K562 (cell line): ENCODE data around the gene CAPN3. TPM values are rescaled to one million over a fixed set of nuclear protein-coding genes. Genes with fewer than 3 reads are reported as not detected.

Source experiments
- ATAC-seq: fragments of 200-7000 bp; cut with Tn5 transposase; 3 replicates; pipeline ENCODE4 v1.9.1; 2020; ENCODE audit warnings: moderate library complexity
- BruUV-seq: library from RNA; stranded (reverse); fragments of 400-500 nt; replicated peaks from 2 replicates; lab custom pipeline; 2021; lab: Mats Ljungman, UMichigan
- CTCF ChIA-PET: fragments of 300-600 bp; formaldehyde crosslinking; extraction: SDS; loops from one replicate; lab custom pipeline; 2021; ENCODE audit warnings: low intra/inter-chr PET ratio; lab: Yijun Ruan, JAX
- POLR2A ChIA-PET: fragments of 300-600, 350-650 bp; sonication (Branson Sonifier 250); formaldehyde crosslinking; extraction: SDS; loops from one replicate; lab custom pipeline; 2021; ENCODE audit warnings: antibody characterized with exemption, inconsistent platforms; lab: Yijun Ruan, JAX
- DNase-seq, 4 experiments: peaks; one replicate each; pipeline versions ENCODE4 v3.0.0 to v3.0.0-alpha.2; 2011 to 2018; ENCODE audit warnings: low spot score in 3 of 4, mixed read lengths in 3 of 4; ENCODE audit errors: extremely low read depth in 1 of 4
- FAIRE-seq: peaks from 2 replicates; lab custom pipeline; 2011; peaks lifted over from hg19 to GRCh38; lab: Jason Lieb, UNC
- H2AFZ ChIP-seq: 2 replicates; pipeline ENCODE4 v1.6.0; 2011; ENCODE audit warnings: low read depth, low read length, control low read depth, inconsistent platforms
- H3K27ac ChIP-seq: fragments of 200-600 bp; 3 replicates; pipeline ENCODE4 v1.8.0; 2011; ENCODE audit warnings: low read depth, mild to moderate bottlenecking, control low read depth, inconsistent platforms, low read length, moderate library complexity, mixed read lengths; ENCODE audit errors: extremely low read depth
- H3K27me3 ChIP-seq, 2 experiments: fragments of 300-600 bp in 1 of 2; 2 replicates in 1 of 2; 3 replicates in 1 of 2; pipeline versions ENCODE4 v1.6.0 to v1.8.0; 2011; ENCODE audit warnings: inconsistent platforms in 2 of 2, low read length in 2 of 2, mild to moderate bottlenecking in 1 of 2, mixed read lengths in 1 of 2, moderate library complexity in 1 of 2; ENCODE audit not compliant: control insufficient read depth in 2 of 2, insufficient read depth in 2 of 2
- H3K36me3 ChIP-seq: fragments of 300-600 bp; 3 replicates; pipeline ENCODE4 v1.8.0; 2011; ENCODE audit warnings: mild to moderate bottlenecking, low read length, inconsistent platforms; ENCODE audit not compliant: control insufficient read depth, insufficient read depth
- H3K4me1 ChIP-seq, 2 experiments: fragments of 200-600 bp in 1 of 2; replicated peaks in 1 of 2; 2 replicates in 1 of 2; 3 replicates in 1 of 2; pipeline versions ENCODE4 v1.5.1 to v1.8.0; 2011; ENCODE audit warnings: inconsistent platforms in 2 of 2, low read length in 2 of 2, mild to moderate bottlenecking in 1 of 2, mixed read lengths in 1 of 2, moderate library complexity in 1 of 2; ENCODE audit not compliant: control insufficient read depth in 2 of 2, insufficient read depth in 2 of 2
- H3K4me2 ChIP-seq: 2 replicates; pipeline ENCODE4 v1.6.1; 2011; ENCODE audit warnings: low read length, control low read depth, inconsistent platforms, mixed read lengths; ENCODE audit not compliant: insufficient read depth
- H3K4me3 ChIP-seq: fragments of 200-600 bp; sonication (generic), shearing (Covaris generic); 2 replicates; pipeline ENCODE4 v1.5.1; 2016; ENCODE audit warnings: control low read depth, inconsistent platforms
- H3K79me2 ChIP-seq: fragments of 200-600 bp; 3 replicates; pipeline ENCODE4 v1.8.0; 2011; ENCODE audit warnings: low read length, inconsistent platforms; ENCODE audit not compliant: control insufficient read depth, insufficient read depth
- H3K9ac ChIP-seq, 2 experiments: 2 replicates each; pipeline versions ENCODE4 v1.6.0 to v1.6.1; 2011; ENCODE audit warnings: low read depth in 2 of 2, low read length in 2 of 2, control low read depth in 1 of 2, inconsistent platforms in 1 of 2, mild to moderate bottlenecking in 1 of 2, mixed read lengths in 1 of 2; ENCODE audit not compliant: insufficient read depth in 1 of 2
- H3K9me1 ChIP-seq: one replicate; pipeline ENCODE4 v1.6.0; 2011; ENCODE audit warnings: inconsistent platforms, mild to moderate bottlenecking, low read length, moderate library complexity; ENCODE audit not compliant: control insufficient read depth, insufficient read depth
- H3K9me3 ChIP-seq: replicated peaks from 2 replicates; pipeline ENCODE4 v1.5.1; 2011; ENCODE audit warnings: low read depth, low read length, inconsistent platforms; ENCODE audit not compliant: control insufficient read depth, insufficient read depth
- H4K20me1 ChIP-seq: replicated peaks from 2 replicates; pipeline ENCODE4 v1.6.1; 2011; ENCODE audit warnings: low read length, inconsistent platforms, mixed read lengths; ENCODE audit not compliant: control insufficient read depth, insufficient read depth
- CBX5 ChIP-seq: IDR thresholded peaks from 2 replicates; pipeline ENCODE4 v1.6.1; 2014; ENCODE audit warnings: low read depth, borderline replicate concordance
- CCAR2 ChIP-seq: fragments of 200-400 bp; formaldehyde crosslinking; IDR thresholded peaks from 2 replicates; pipeline ENCODE4 v1.6.1; 2017; ENCODE audit warnings: mild to moderate bottlenecking, low read depth, low read length
- CHCHD3 ChIP-seq: fragments of 250-450 bp; sonication (Bioruptor Pico); IDR thresholded peaks from 2 replicates; pipeline ENCODE4 v2.1.2; 2022; ENCODE audit warnings: mild to moderate bottlenecking
- DMBX1 ChIP-seq: fragments of 250-450 bp; sonication (Bioruptor Pico); IDR thresholded peaks from 2 replicates; pipeline ENCODE4 v1.8.0; 2022; ENCODE audit warnings: inconsistent platforms, mild to moderate bottlenecking, moderate library complexity, borderline replicate concordance
- ELF4 ChIP-seq: fragments of 450-650 bp; formaldehyde crosslinking; IDR thresholded peaks from 2 replicates; pipeline ENCODE4 v1.4.0; 2022; ENCODE audit warnings: missing genetic modification characterization
- ETV1 ChIP-seq: fragments of 450-650 bp; conservative IDR thresholded peaks from 2 replicates; pipeline ENCODE4 v1.6.1; 2016; ENCODE audit warnings: missing genetic modification characterization, control low read depth, low read depth, missing compliant biosample characterization
- FIP1L1 ChIP-seq: fragments of 200-400 bp; formaldehyde crosslinking; IDR thresholded peaks from 2 replicates; pipeline ENCODE4 v1.6.1; 2018; ENCODE audit warnings: mild to moderate bottlenecking, low read depth, low read length; ENCODE audit not compliant: poor library complexity, severe bottlenecking
- FOXA3 ChIP-seq, 2 experiments: fragments of 450-650 bp in 1 of 2; sonication (generic) in 1 of 2; formaldehyde crosslinking; IDR thresholded peaks in 1 of 2; conservative IDR thresholded peaks in 1 of 2; 2 replicates each; pipeline versions ENCODE4 v1.4.0 to v1.8.0; 2020 to 2022; ENCODE audit warnings: mild to moderate bottlenecking in 2 of 2, missing genetic modification reagents in 1 of 2
- GTF2B ChIP-seq: IDR thresholded peaks from 2 replicates; pipeline ENCODE4 v1.6.1; 2011; ENCODE audit not compliant: insufficient read length; ENCODE audit errors: extremely low read depth
- HMGN3 ChIP-seq: IDR thresholded peaks from 2 replicates; pipeline ENCODE4 v1.6.1; 2011; ENCODE audit warnings: borderline replicate concordance, low read depth, mild to moderate bottlenecking, mixed read lengths, low read length; ENCODE audit not compliant: insufficient read length; ENCODE audit errors: extremely low read depth
- PHTF2 ChIP-seq: fragments of 250-450 bp; sonication (Bioruptor Pico); IDR thresholded peaks from 2 replicates; pipeline ENCODE4 v1.5.0; 2021; ENCODE audit warnings: mild to moderate bottlenecking
- PKNOX1 ChIP-seq: fragments of 450-650 bp; IDR thresholded peaks from 2 replicates; pipeline ENCODE4 v1.6.1; 2016
- SMARCA4 ChIP-seq: fragments of 450-650 bp; IDR thresholded peaks from 2 replicates; pipeline ENCODE4 v1.6.1; 2016
- ZNF174 ChIP-seq: fragments of 250-450 bp; sonication (Bioruptor Pico); IDR thresholded peaks from 2 replicates; pipeline ENCODE4 v1.4.0; 2020; ENCODE audit warnings: mild to moderate bottlenecking
- ZNF282 ChIP-seq: sonication (generic); formaldehyde crosslinking; IDR thresholded peaks from 2 replicates; pipeline ENCODE4 v1.8.1; 2023; ENCODE audit warnings: missing genetic modification reagents
- WGBS: fragments of 100-300 bp; shearing (Covaris generic); methylation state at CpG from one replicate; pipeline ENCODE4 v1.1.6; 2016; ENCODE audit warnings: low coverage, mixed read lengths; ENCODE audit not compliant: insufficient coverage; ENCODE audit errors: missing lambda C conversion rate; 5-methylcytosine and 5-hydroxymethylcytosine counted together
- in situ Hi-C: fragments of 300-500 bp; cut with MboI; formaldehyde crosslinking; loops from 4 replicates; pipeline ENCODE4 v1.15.0; 2018; ENCODE audit warnings: inconsistent platforms, mixed read lengths
- intact Hi-C: fragments of 100-400 bp; cut with micrococcal nuclease; formaldehyde crosslinking; loops from 2 replicates; pipeline ENCODE4 v1.14.2; 2022
- polyA plus RNA-seq, 8 experiments: library from polyadenylated mRNA; depleted of rRNA in 4 of 8; stranded (reverse) in 5 of 8; unstranded in 3 of 8; fragments of >200 nt; fragmentation: Nextera tagmentation in 2 of 8; fragmentation: Illumina TruSeq in 1 of 8; extraction: Ambion mirVana in 2 of 8; extraction: Trizol in 1 of 8; gene quantifications; 2 replicates each; pipeline versions ENCODE4 v1.2.1 to v1.2.3, GENCODE V29; 2011 to 2014; ENCODE audit warnings: inconsistent platforms in 1 of 8, missing spikeins in 1 of 8
- total RNA-seq, 7 experiments: library from RNA; depleted of rRNA in 6 of 7; stranded (reverse); fragments of >200 nt in 6 of 7; fragmentation: Illumina TruSeq in 2 of 7; extraction: Trizol in 2 of 7; gene quantifications; 2 replicates each; pipeline versions ENCODE4 v1.2.1 to v1.2.3, GENCODE V29; 2011 to 2021; ENCODE audit warnings: low replicate concordance in 1 of 7
- TF ChIP-seq, protein P1 (sequence below): fragments of 250-450 bp; sonication (Bioruptor Pico); IDR thresholded peaks from 2 replicates; pipeline ENCODE4 v1.4.0; 2020; ENCODE audit warnings: mild to moderate bottlenecking, moderate library complexity

Gene CAPN3
- total and polyA plus RNA-seq, 9 of the 15 experiments (the other 6 are each of a cell fraction or from before 2014, with no cell fraction given) = 0.03 to 0.34 (median 0.20) TPM; not detected in 2

DNA sequence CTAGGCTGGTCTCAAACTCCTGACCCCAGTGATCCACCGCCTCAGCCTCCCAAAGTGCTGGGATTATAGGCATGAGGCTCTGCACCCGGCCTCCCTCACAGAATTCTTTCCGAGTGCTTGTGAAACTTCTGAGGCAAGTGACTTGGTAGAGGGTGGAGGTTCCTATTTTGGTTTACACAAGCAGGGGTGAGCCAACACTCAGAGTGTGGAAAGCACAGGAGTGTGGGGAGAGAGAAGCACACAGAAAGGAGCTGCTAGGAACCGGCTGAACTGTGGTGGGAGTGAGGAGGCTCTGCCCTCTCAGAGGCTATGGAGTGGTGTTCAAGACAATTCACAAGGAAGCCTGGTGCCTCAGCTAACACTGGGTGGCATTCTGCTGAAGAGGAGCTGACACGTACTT is 7.7 kb downstream of the CAPN3 start:
- H4K20me1 ChIP-seq = no peaks in the 10 kb centered on the region
- no peaks in the 10 kb centered on the region for H3K9me3 ChIP-seq
- intact Hi-C loops = no loop called here
- no peak overlapping the region for H2AFZ ChIP-seq
- DNase-seq (no peak), ATAC-seq (no peak), FAIRE-seq (no peak)
- CTCF ChIA-PET = no interaction called here
- no peak overlapping the region for H3K27ac ChIP-seq
- no peaks in the 10 kb centered on the region for H3K4me1 ChIP-seq
- H3K4me3 ChIP-seq = no peak overlapping the region
- no peak for TF ChIP-seq ZNF282 (CRISPR knock-in tag)
- no peak for TF ChIP-seq FOXA3 (CRISPR knock-in tag; conservative IDR thresholded peaks at IDR 0.05 in 1 of 2, IDR thresholded peaks at IDR 0.05 in 1 of 2)
- no peak for TF ChIP-seq PHTF2
- no peak for TF ChIP-seq CHCHD3 (CRISPR knock-in tag)
- no peak for TF ChIP-seq ETV1 (tag)
- no peak for TF ChIP-seq ZNF174
- TF ChIP-seq, protein P1, sequence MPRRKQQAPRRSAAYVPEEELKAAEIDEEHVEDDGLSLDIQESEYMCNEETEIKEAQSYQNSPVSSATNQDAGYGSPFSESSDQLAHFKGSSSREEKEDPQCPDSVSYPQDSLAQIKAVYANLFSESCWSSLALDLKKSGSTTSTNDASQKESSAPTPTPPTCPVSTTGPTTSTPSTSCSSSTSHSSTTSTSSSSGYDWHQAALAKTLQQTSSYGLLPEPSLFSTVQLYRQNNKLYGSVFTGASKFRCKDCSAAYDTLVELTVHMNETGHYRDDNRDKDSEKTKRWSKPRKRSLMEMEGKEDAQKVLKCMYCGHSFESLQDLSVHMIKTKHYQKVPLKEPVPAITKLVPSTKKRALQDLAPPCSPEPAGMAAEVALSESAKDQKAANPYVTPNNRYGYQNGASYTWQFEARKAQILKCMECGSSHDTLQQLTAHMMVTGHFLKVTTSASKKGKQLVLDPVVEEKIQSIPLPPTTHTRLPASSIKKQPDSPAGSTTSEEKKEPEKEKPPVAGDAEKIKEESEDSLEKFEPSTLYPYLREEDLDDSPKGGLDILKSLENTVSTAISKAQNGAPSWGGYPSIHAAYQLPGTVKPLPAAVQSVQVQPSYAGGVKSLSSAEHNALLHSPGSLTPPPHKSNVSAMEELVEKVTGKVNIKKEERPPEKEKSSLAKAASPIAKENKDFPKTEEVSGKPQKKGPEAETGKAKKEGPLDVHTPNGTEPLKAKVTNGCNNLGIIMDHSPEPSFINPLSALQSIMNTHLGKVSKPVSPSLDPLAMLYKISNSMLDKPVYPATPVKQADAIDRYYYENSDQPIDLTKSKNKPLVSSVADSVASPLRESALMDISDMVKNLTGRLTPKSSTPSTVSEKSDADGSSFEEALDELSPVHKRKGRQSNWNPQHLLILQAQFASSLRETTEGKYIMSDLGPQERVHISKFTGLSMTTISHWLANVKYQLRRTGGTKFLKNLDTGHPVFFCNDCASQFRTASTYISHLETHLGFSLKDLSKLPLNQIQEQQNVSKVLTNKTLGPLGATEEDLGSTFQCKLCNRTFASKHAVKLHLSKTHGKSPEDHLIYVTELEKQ = no peak
- no peak for TF ChIP-seq SMARCA4
- no peak for TF ChIP-seq HMGN3
- no peak for TF ChIP-seq PKNOX1
- TF ChIP-seq FIP1L1 = no peak
- TF ChIP-seq CCAR2 = no peak
- no peak for TF ChIP-seq GTF2B
- no peak for TF ChIP-seq DMBX1
- TF ChIP-seq ELF4 = no peak
- no peak for TF ChIP-seq CBX5
- in situ Hi-C loops = no loop called here
- BruUV-seq = no TSS peak
- H3K9ac ChIP-seq = no peak overlapping the region
- H3K79me2 ChIP-seq = no peaks in the 10 kb centered on the region
- 3% methylated on average over 5 of the region's 5 CpGs for WGBS
- no peaks in the 10 kb centered on the region for H3K36me3 ChIP-seq
- H3K9me1 ChIP-seq = no peaks in the 10 kb centered on the region
- no peak overlapping the region for H3K4me2 ChIP-seq
- POLR2A ChIA-PET = interaction anchor here (0.8 to 2.5 kb wide), 2 partner anchors 8 to 208 kb away, joined by 4 to 9 read pairs; partner anchors contain the start of gene CAPN3
- H3K27me3 ChIP-seq = no peaks in the 10 kb centered on the region; a peak in 1 of 5 replicates
